WTC11 (cell line): Measurements from ENCODE around the gene PEAR1. TPM values are rescaled to one million over a fixed set of nuclear protein-coding genes. Genes with fewer than 3 reads are reported as not detected.

ENCODE experiments used
- ATAC-seq: fragments of 200-7000 bp; cut with Tn5 transposase; 2 replicates; pipeline ENCODE4 v1.10.0; 2021; ENCODE audit warnings: mild to moderate bottlenecking, moderate library complexity
- CTCF ChIA-PET: fragments of 300-600 bp; sonication (Branson Sonifier 250); formaldehyde crosslinking; loops from one replicate; lab custom pipeline; 2021; ENCODE audit warnings: antibody characterized with exemption; lab: Charles Lee
- POLR2A ChIA-PET: fragments of 350-600 bp; sonication (Branson Sonifier 250); formaldehyde crosslinking; loops from one replicate; lab custom pipeline; 2021; ENCODE audit warnings: antibody characterized with exemption; lab: Charles Lee
- DNase-seq: peaks from one replicate; pipeline ENCODE4 v3.0.0; 2021; ENCODE audit warnings: low spot score
- H3K27ac Mint-ChIP-seq: 2 replicates; pipeline ENCODE4 v1.8.0; 2021; ENCODE audit warnings: mixed read lengths
- H3K27me3 Mint-ChIP-seq: 2 replicates; pipeline ENCODE4 v1.8.0; 2021; ENCODE audit warnings: low read depth, mild to moderate bottlenecking, moderate library complexity, mixed read lengths
- H3K36me3 Mint-ChIP-seq: 2 replicates; pipeline ENCODE4 v1.8.0; 2021; ENCODE audit warnings: mixed read lengths
- H3K4me1 Mint-ChIP-seq: 2 replicates; pipeline ENCODE4 v1.8.0; 2022; ENCODE audit warnings: mixed read lengths
- H3K4me3 Mint-ChIP-seq: 2 replicates; pipeline ENCODE4 v1.8.0; 2021; ENCODE audit warnings: mild to moderate bottlenecking, moderate library complexity, mixed read lengths
- H3K9me3 Mint-ChIP-seq: 2 replicates; pipeline ENCODE4 v1.8.0; 2021; ENCODE audit warnings: mixed read lengths
- CREB1 ChIP-seq: sonication (generic); formaldehyde crosslinking; IDR thresholded peaks from 2 replicates; pipeline ENCODE4 v1.8.0; 2023; ENCODE audit warnings: mild to moderate bottlenecking, missing genetic modification reagents
- FOXP1 ChIP-seq: sonication (generic); formaldehyde crosslinking; IDR thresholded peaks from 2 replicates; pipeline ENCODE4 v1.8.0; 2022; ENCODE audit warnings: missing genetic modification reagents, mild to moderate bottlenecking, moderate library complexity, borderline replicate concordance
- MXD4 ChIP-seq: fragments of 250-450 bp; sonication (Bioruptor Pico); IDR thresholded peaks from 2 replicates; pipeline ENCODE4 v1.8.0; 2021; ENCODE audit warnings: mild to moderate bottlenecking, moderate library complexity, borderline replicate concordance
- NFE2L1 ChIP-seq: sonication (generic); formaldehyde crosslinking; IDR thresholded peaks from 2 replicates; pipeline ENCODE4 v1.8.1; 2023; ENCODE audit warnings: missing genetic modification reagents
- SMAD3 ChIP-seq: sonication (generic); formaldehyde crosslinking; IDR thresholded peaks from 2 replicates; pipeline ENCODE4 v1.8.0; 2022; ENCODE audit warnings: missing genetic modification reagents, mild to moderate bottlenecking, borderline replicate concordance
- SMAD4 ChIP-seq: sonication (generic); formaldehyde crosslinking; IDR thresholded peaks from 2 replicates; pipeline ENCODE4 v1.8.0; 2022; ENCODE audit warnings: mild to moderate bottlenecking, missing genetic modification reagents
- SOX15 ChIP-seq: fragments of 250-450 bp; sonication (Bioruptor Pico); IDR thresholded peaks from 2 replicates; pipeline ENCODE4 v1.9.0; 2021; ENCODE audit warnings: mild to moderate bottlenecking
- TCF7 ChIP-seq: sonication (generic); formaldehyde crosslinking; IDR thresholded peaks from 2 replicates; pipeline ENCODE4 v1.8.0; 2022; ENCODE audit warnings: mild to moderate bottlenecking, low read depth, missing genetic modification reagents, moderate library complexity
- ZNF121 ChIP-seq: sonication (generic); formaldehyde crosslinking; IDR thresholded peaks from 2 replicates; pipeline ENCODE4 v1.8.0; 2023; ENCODE audit warnings: missing genetic modification reagents
- total RNA-seq: library from RNA; stranded (reverse); gene quantifications from 3 replicates; pipeline ENCODE4 v1.2.3, GENCODE V29; 2021
- TF ChIP-seq, protein P1 (sequence below): fragments of 250-450 bp; sonication (Bioruptor Pico); IDR thresholded peaks from 2 replicates; pipeline ENCODE4 v1.8.0; 2021; ENCODE audit warnings: mild to moderate bottlenecking
- TF ChIP-seq, protein P2 (sequence below): sonication (generic); formaldehyde crosslinking; IDR thresholded peaks from 2 replicates; pipeline ENCODE4 v1.8.1; 2023; ENCODE audit warnings: mild to moderate bottlenecking, missing genetic modification reagents, moderate library complexity
- TF ChIP-seq, protein P3 (sequence below): fragments of 250-450 bp; sonication (Bioruptor Pico); IDR thresholded peaks from 2 replicates; pipeline ENCODE4 v1.9.0; 2021; ENCODE audit warnings: mild to moderate bottlenecking
- TF ChIP-seq, protein P4 (sequence below): fragments of 200-600 bp; IDR thresholded peaks from 2 replicates; pipeline ENCODE4 v1.8.0; 2022; ENCODE audit warnings: antibody characterized with exemption
- TF ChIP-seq, protein P5 (sequence below): sonication (generic); formaldehyde crosslinking; IDR thresholded peaks from 2 replicates; pipeline ENCODE4 v1.8.0; 2023; ENCODE audit warnings: mild to moderate bottlenecking, missing genetic modification reagents
- TF ChIP-seq, protein P6 (sequence below): sonication (generic); formaldehyde crosslinking; IDR thresholded peaks from 2 replicates; pipeline ENCODE4 v1.8.0; 2022; ENCODE audit warnings: mild to moderate bottlenecking, missing genetic modification reagents
- TF ChIP-seq, protein P7 (sequence below): sonication (generic); formaldehyde crosslinking; conservative IDR thresholded peaks from 2 replicates; pipeline ENCODE4 v1.8.1; 2022; ENCODE audit warnings: mild to moderate bottlenecking, missing genetic modification reagents
- TF ChIP-seq, protein P8 (sequence below): sonication (generic); formaldehyde crosslinking; IDR thresholded peaks from 2 replicates; pipeline ENCODE4 v1.8.1; 2023; ENCODE audit warnings: mild to moderate bottlenecking, missing genetic modification reagents, moderate library complexity
- TF ChIP-seq, protein P9 (sequence below): sonication (generic); formaldehyde crosslinking; IDR thresholded peaks from 2 replicates; pipeline ENCODE4 v1.8.0; 2023; ENCODE audit warnings: missing genetic modification reagents
- TF ChIP-seq, protein P10 (sequence below): fragments of 250-450 bp; sonication (Bioruptor Pico); IDR thresholded peaks from 2 replicates; pipeline ENCODE4 v2.1.2; 2022; ENCODE audit warnings: mild to moderate bottlenecking, moderate library complexity

PEAR1 gene
- total RNA-seq, 1 experiment from 2014 or later, result 1.6 TPM

DNA sequence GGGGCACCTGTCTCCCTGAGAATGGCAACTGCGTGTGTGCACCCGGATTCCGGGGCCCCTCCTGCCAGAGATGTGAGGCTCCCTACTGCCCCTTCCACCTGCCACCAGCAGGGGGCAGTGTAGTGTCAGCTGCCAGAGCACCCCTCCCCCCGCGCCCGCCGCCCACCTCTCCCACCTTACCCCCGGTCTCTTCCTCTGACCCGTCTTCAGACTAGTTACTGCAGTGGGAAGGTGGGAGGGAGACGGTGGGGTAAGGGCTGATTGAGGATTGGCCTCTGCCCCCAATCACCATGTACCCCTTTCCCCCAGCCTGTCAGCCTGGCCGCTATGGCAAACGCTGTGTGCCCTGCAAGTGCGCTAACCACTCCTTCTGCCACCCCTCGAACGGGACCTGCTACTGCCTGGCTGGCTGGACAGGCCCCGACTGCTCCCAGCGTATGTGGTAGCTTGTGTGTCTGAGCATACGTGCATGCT lies 16.8 kb downstream of the PEAR1 start (continued):
- TF ChIP-seq, protein P1, sequence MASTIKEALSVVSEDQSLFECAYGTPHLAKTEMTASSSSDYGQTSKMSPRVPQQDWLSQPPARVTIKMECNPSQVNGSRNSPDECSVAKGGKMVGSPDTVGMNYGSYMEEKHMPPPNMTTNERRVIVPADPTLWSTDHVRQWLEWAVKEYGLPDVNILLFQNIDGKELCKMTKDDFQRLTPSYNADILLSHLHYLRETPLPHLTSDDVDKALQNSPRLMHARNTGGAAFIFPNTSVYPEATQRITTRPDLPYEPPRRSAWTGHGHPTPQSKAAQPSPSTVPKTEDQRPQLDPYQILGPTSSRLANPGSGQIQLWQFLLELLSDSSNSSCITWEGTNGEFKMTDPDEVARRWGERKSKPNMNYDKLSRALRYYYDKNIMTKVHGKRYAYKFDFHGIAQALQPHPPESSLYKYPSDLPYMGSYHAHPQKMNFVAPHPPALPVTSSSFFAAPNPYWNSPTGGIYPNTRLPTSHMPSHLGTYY, result no peak
- TF ChIP-seq, protein P2, sequence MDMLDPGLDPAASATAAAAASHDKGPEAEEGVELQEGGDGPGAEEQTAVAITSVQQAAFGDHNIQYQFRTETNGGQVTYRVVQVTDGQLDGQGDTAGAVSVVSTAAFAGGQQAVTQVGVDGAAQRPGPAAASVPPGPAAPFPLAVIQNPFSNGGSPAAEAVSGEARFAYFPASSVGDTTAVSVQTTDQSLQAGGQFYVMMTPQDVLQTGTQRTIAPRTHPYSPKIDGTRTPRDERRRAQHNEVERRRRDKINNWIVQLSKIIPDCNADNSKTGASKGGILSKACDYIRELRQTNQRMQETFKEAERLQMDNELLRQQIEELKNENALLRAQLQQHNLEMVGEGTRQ (CRISPR knock-in tag), result no peak
- TF ChIP-seq, protein P3, sequence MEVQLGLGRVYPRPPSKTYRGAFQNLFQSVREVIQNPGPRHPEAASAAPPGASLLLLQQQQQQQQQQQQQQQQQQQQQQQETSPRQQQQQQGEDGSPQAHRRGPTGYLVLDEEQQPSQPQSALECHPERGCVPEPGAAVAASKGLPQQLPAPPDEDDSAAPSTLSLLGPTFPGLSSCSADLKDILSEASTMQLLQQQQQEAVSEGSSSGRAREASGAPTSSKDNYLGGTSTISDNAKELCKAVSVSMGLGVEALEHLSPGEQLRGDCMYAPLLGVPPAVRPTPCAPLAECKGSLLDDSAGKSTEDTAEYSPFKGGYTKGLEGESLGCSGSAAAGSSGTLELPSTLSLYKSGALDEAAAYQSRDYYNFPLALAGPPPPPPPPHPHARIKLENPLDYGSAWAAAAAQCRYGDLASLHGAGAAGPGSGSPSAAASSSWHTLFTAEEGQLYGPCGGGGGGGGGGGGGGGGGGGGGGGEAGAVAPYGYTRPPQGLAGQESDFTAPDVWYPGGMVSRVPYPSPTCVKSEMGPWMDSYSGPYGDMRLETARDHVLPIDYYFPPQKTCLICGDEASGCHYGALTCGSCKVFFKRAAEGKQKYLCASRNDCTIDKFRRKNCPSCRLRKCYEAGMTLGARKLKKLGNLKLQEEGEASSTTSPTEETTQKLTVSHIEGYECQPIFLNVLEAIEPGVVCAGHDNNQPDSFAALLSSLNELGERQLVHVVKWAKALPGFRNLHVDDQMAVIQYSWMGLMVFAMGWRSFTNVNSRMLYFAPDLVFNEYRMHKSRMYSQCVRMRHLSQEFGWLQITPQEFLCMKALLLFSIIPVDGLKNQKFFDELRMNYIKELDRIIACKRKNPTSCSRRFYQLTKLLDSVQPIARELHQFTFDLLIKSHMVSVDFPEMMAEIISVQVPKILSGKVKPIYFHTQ (CRISPR knock-in tag), result no peak
- TF ChIP-seq, protein P4, sequence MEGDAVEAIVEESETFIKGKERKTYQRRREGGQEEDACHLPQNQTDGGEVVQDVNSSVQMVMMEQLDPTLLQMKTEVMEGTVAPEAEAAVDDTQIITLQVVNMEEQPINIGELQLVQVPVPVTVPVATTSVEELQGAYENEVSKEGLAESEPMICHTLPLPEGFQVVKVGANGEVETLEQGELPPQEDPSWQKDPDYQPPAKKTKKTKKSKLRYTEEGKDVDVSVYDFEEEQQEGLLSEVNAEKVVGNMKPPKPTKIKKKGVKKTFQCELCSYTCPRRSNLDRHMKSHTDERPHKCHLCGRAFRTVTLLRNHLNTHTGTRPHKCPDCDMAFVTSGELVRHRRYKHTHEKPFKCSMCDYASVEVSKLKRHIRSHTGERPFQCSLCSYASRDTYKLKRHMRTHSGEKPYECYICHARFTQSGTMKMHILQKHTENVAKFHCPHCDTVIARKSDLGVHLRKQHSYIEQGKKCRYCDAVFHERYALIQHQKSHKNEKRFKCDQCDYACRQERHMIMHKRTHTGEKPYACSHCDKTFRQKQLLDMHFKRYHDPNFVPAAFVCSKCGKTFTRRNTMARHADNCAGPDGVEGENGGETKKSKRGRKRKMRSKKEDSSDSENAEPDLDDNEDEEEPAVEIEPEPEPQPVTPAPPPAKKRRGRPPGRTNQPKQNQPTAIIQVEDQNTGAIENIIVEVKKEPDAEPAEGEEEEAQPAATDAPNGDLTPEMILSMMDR, result peak; percentile 98
- TF ChIP-seq, protein P5, sequence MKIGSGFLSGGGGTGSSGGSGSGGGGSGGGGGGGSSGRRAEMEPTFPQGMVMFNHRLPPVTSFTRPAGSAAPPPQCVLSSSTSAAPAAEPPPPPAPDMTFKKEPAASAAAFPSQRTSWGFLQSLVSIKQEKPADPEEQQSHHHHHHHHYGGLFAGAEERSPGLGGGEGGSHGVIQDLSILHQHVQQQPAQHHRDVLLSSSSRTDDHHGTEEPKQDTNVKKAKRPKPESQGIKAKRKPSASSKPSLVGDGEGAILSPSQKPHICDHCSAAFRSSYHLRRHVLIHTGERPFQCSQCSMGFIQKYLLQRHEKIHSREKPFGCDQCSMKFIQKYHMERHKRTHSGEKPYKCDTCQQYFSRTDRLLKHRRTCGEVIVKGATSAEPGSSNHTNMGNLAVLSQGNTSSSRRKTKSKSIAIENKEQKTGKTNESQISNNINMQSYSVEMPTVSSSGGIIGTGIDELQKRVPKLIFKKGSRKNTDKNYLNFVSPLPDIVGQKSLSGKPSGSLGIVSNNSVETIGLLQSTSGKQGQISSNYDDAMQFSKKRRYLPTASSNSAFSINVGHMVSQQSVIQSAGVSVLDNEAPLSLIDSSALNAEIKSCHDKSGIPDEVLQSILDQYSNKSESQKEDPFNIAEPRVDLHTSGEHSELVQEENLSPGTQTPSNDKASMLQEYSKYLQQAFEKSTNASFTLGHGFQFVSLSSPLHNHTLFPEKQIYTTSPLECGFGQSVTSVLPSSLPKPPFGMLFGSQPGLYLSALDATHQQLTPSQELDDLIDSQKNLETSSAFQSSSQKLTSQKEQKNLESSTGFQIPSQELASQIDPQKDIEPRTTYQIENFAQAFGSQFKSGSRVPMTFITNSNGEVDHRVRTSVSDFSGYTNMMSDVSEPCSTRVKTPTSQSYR (CRISPR knock-in tag), result peak; percentile 77
- TF ChIP-seq, protein P6, sequence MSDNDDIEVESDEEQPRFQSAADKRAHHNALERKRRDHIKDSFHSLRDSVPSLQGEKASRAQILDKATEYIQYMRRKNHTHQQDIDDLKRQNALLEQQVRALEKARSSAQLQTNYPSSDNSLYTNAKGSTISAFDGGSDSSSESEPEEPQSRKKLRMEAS (CRISPR knock-in tag), result no peak
- TF ChIP-seq SOX15 (no peak), CREB1 (CRISPR knock-in tag) (0 out of 2 replicates have a peak, but pooled peaks have one; percentile 35), FOXP1 (0 out of 2 replicates have a peak, but pooled peaks have one; percentile 49), TCF7 (CRISPR knock-in tag) (no peak), NFE2L1 (no peak), ZNF121 (CRISPR knock-in tag) (peak; percentile 35; the same call in 1 of the 2 replicates)
- TF ChIP-seq, protein P7, sequence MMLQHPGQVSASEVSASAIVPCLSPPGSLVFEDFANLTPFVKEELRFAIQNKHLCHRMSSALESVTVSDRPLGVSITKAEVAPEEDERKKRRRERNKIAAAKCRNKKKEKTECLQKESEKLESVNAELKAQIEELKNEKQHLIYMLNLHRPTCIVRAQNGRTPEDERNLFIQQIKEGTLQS (CRISPR knock-in tag), result no peak

DNA sequence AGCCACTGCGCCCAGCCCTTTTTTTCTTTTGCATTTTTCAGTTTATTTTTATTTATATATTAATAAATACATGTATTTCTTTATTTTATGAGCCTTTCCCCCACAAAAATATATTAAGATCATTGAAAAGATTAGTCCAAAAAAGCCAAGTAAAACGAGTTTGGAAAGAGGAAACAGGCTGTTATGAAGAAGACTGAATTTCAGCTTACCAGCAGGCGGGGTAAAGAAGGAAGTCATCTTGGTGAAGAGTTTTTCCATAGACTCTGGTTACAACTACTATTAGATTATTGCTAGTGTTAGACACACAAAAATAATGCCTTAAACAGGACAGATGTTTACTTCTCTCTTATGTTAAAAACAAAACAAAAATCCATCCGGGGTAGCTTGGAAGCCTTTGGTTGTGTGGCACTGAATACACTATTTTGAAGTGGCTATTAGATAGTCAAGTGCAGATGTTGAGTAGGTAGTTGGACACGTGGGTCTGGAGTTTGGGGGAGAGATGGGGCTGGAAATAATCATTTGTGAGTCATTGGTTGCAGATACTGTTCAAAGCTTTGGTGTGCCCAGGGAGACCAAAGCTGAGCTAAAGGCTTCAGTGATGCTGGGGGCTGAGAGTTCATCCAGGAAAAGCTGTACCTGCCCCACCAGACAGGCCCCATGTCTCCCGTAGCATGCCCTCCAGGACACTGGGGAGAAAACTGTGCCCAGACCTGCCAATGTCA lies 18.2 kb downstream of the PEAR1 start:
- no peak overlapping the region for H3K27ac Mint-ChIP-seq
- H3K27me3 Mint-ChIP-seq, result peaks cover 26% of the 10 kb centered on the region
- H3K9me3 Mint-ChIP-seq, result no peaks in the 10 kb centered on the region
- POLR2A ChIA-PET, result no interaction called here
- CTCF ChIA-PET, result interaction anchor here (1.5 to 4.3 kb wide), 5 partner anchors 10 to 222 kb away, joined by 10 to 42 read pairs (median 20); partner anchors contain the start of genes INSRR, NTRK1 and PEAR1
- TF ChIP-seq, protein P4, result no peak
- TF ChIP-seq, protein P8, sequence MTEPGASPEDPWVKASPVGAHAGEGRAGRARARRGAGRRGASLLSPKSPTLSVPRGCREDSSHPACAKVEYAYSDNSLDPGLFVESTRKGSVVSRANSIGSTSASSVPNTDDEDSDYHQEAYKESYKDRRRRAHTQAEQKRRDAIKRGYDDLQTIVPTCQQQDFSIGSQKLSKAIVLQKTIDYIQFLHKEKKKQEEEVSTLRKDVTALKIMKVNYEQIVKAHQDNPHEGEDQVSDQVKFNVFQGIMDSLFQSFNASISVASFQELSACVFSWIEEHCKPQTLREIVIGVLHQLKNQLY (CRISPR knock-in tag), result no peak
- TF ChIP-seq SMAD3 (CRISPR knock-in tag) (no peak), NFE2L1 (no peak), SMAD4 (no peak), MXD4 (CRISPR knock-in tag) (no peak)
- TF ChIP-seq, protein P9, sequence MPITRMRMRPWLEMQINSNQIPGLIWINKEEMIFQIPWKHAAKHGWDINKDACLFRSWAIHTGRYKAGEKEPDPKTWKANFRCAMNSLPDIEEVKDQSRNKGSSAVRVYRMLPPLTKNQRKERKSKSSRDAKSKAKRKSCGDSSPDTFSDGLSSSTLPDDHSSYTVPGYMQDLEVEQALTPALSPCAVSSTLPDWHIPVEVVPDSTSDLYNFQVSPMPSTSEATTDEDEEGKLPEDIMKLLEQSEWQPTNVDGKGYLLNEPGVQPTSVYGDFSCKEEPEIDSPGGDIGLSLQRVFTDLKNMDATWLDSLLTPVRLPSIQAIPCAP (CRISPR knock-in tag), result no peak
- TF ChIP-seq, protein P10, sequence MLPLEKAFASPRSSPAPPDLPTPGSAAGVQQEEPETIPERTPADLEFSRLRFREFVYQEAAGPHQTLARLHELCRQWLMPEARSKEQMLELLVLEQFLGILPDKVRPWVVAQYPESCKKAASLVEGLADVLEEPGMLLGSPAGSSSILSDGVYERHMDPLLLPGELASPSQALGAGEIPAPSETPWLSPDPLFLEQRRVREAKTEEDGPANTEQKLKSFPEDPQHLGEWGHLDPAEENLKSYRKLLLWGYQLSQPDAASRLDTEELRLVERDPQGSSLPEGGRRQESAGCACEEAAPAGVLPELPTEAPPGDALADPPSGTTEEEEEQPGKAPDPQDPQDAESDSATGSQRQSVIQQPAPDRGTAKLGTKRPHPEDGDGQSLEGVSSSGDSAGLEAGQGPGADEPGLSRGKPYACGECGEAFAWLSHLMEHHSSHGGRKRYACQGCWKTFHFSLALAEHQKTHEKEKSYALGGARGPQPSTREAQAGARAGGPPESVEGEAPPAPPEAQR, result no peak
- H3K4me1 Mint-ChIP-seq, result peaks cover 17% of the 10 kb centered on the region
- no peak overlapping the region for H3K4me3 Mint-ChIP-seq
- ATAC-seq, result no peak
- DNase-seq, result no peak
- H3K36me3 Mint-ChIP-seq, result no peaks in the 10 kb centered on the region
